ENCODE data around the gene FAF1.

- TF ChIP-seq CTCF (IDR thresholded peaks at IDR 0.05; ENCODE audit: insufficient read depth, low read length, poor library complexity, severe bottlenecking) = no peak
- no peak for TF ChIP-seq EZH2phosphoT487 (conservative IDR thresholded peaks at IDR 0.05; ENCODE audit: low read length)
Measured at GRCh38 chr1:50481142-50481736, 478.8 kb downstream of the FAF1 start.
